H1 (cell line): ENCODE measurements around the gene GPR176. TPM values are rescaled to one million over a fixed set of nuclear protein-coding genes. Genes with fewer than 3 reads are reported as not detected.
A peak's percentile ranks its signal among the peaks of the same experiment; 100 is the strongest.

Source experiments
- CTCF ChIA-PET: fragments of 300-600 bp; sonication (Branson Sonifier 250); formaldehyde crosslinking; loops from one replicate; lab custom pipeline; 2021; ENCODE audit not compliant: partially characterized antibody; lab: Charles Lee
- POLR2A ChIA-PET: fragments of 300-600 bp; sonication (Branson Sonifier 250); formaldehyde crosslinking; loops from one replicate; lab custom pipeline; 2021; ENCODE audit warnings: inconsistent platforms; ENCODE audit not compliant: partially characterized antibody; lab: Charles Lee
- DNase-seq, 2 experiments: peaks; one replicate each; pipeline versions ENCODE4 v3.0.0 to v3.0.0-alpha.2; 2010 to 2022; ENCODE audit warnings: low spot score in 2 of 2, low read depth in 1 of 2, mixed read lengths in 1 of 2
- FAIRE-seq: peaks from 2 replicates; lab custom pipeline; 2011; peaks lifted over from hg19 to GRCh38; lab: Jason Lieb, UNC
- H2AFZ ChIP-seq: 2 replicates; pipeline ENCODE4 v1.8.1; 2012; ENCODE audit warnings: low read length, inconsistent platforms
- H2AK5ac ChIP-seq: 2 replicates; pipeline ENCODE4 v1.6.1; 2013; ENCODE audit warnings: low read depth, low read length
- H2BK120ac ChIP-seq: replicated peaks from 2 replicates; pipeline ENCODE3; 2013; ENCODE audit warnings: low read depth, low read length, inconsistent platforms
- H2BK12ac ChIP-seq: 2 replicates; pipeline ENCODE4 v1.6.1; 2013; ENCODE audit warnings: low read depth, low read length
- H2BK15ac ChIP-seq: 2 replicates; pipeline ENCODE4 v1.6.1; 2013; ENCODE audit warnings: low read length
- H2BK20ac ChIP-seq: 2 replicates; pipeline ENCODE4 v1.6.1; 2013; ENCODE audit warnings: low read length
- H2BK5ac ChIP-seq: 2 replicates; pipeline ENCODE4 v1.6.1; 2013; ENCODE audit warnings: low read depth, low read length
- H3K14ac ChIP-seq: 2 replicates; pipeline ENCODE4 v1.6.1; 2013; ENCODE audit warnings: inconsistent platforms; ENCODE audit not compliant: insufficient read length
- H3K18ac ChIP-seq: 2 replicates; pipeline ENCODE4 v1.6.1; 2013; ENCODE audit warnings: low read length; ENCODE audit errors: extremely low read depth
- H3K23ac ChIP-seq: 2 replicates; pipeline ENCODE4 v1.6.1; 2013; ENCODE audit warnings: inconsistent platforms; ENCODE audit not compliant: insufficient read length
- H3K23me2 ChIP-seq: 2 replicates; pipeline ENCODE4 v1.6.1; 2013; ENCODE audit warnings: low read depth, low read length
- H3K27ac ChIP-seq: 2 replicates; pipeline ENCODE4 v1.6.1; 2011; ENCODE audit warnings: low read depth, low read length, inconsistent platforms
- H3K27me3 ChIP-seq, 4 experiments: replicated peaks in 1 of 4; 1 replicate in 1 of 4; 2 replicates in 3 of 4; pipeline versions ENCODE4 v1.6.1 to v1.8.1; 2011 to 2013; ENCODE audit warnings: low read length in 3 of 4, mild to moderate bottlenecking in 3 of 4, inconsistent platforms in 2 of 4, mixed read lengths in 2 of 4, moderate library complexity in 1 of 4; ENCODE audit not compliant: control insufficient read depth in 3 of 4, insufficient read depth in 3 of 4; ENCODE audit errors: extremely low read depth in 1 of 4
- H3K36me3 ChIP-seq, 4 experiments: 2 replicates each; pipeline versions ENCODE4 v1.6.1 to v1.8.1; 2011 to 2013; ENCODE audit warnings: mild to moderate bottlenecking in 4 of 4, low read length in 3 of 4, moderate library complexity in 2 of 4, control low read depth in 1 of 4, inconsistent platforms in 1 of 4; ENCODE audit not compliant: insufficient read depth in 4 of 4, control insufficient read depth in 2 of 4
- H3K4ac ChIP-seq: replicated peaks from 2 replicates; pipeline ENCODE3; 2013; ENCODE audit warnings: low read length, low read depth, mixed read lengths, inconsistent platforms; ENCODE audit not compliant: insufficient read length
- H3K4me1 ChIP-seq, 4 experiments: replicated peaks in 1 of 4; 1 replicate in 1 of 4; 2 replicates in 3 of 4; pipeline versions ENCODE4 v1.6.1 to v1.8.1; 2011 to 2013; ENCODE audit warnings: low read length in 3 of 4, inconsistent platforms in 2 of 4, mixed read lengths in 1 of 4; ENCODE audit not compliant: insufficient read depth in 4 of 4, control insufficient read depth in 3 of 4
- H3K4me2 ChIP-seq, 2 experiments: 2 replicates each; pipeline versions ENCODE4 v1.6.1 to v1.8.1; 2011 to 2013; ENCODE audit warnings: low read depth in 2 of 2, low read length in 2 of 2, control low read depth in 1 of 2, inconsistent platforms in 1 of 2, mild to moderate bottlenecking in 1 of 2; ENCODE audit not compliant: insufficient read depth in 1 of 2
- H3K4me3 ChIP-seq, 4 experiments: fragments of 200-600, 300-600 bp in 1 of 4; sonication (generic), shearing (Covaris generic), sonication (Bioruptor Twin) in 1 of 4; 2 replicates each; pipeline versions ENCODE4 v1.5.1 to v1.8.1; 2011 to 2016; ENCODE audit warnings: low read length in 4 of 4, low read depth in 3 of 4, control low read depth in 2 of 4, inconsistent platforms in 2 of 4, mild to moderate bottlenecking in 2 of 4, mixed read lengths in 1 of 4, moderate library complexity in 1 of 4; ENCODE audit not compliant: insufficient read depth in 2 of 4; ENCODE audit errors: extremely low read depth in 1 of 4
- H3K56ac ChIP-seq: replicated peaks from 2 replicates; pipeline ENCODE3; 2013; ENCODE audit warnings: low read depth, mild to moderate bottlenecking, mixed read lengths, low read length, inconsistent platforms; ENCODE audit not compliant: insufficient read length
- H3K79me1 ChIP-seq: 2 replicates; pipeline ENCODE4 v1.6.1; 2013; ENCODE audit warnings: low read depth, low read length, control low read depth
- H3K79me2 ChIP-seq, 2 experiments: 2 replicates each; pipeline versions ENCODE4 v1.6.1 to v1.8.1; 2012 to 2013; ENCODE audit warnings: low read length in 2 of 2, mild to moderate bottlenecking in 2 of 2, inconsistent platforms in 1 of 2; ENCODE audit not compliant: insufficient read depth in 2 of 2, control insufficient read depth in 1 of 2
- H3K9ac ChIP-seq, 4 experiments: replicated peaks in 1 of 4; 1 replicate in 1 of 4; 2 replicates in 3 of 4; pipeline versions ENCODE4 v1.6.1 to v1.8.1; 2011 to 2013; ENCODE audit warnings: low read depth in 3 of 4, low read length in 3 of 4, control low read depth in 2 of 4, mild to moderate bottlenecking in 2 of 4, moderate library complexity in 2 of 4, inconsistent platforms in 1 of 4; ENCODE audit errors: extremely low read depth in 1 of 4
- H3K9me3 ChIP-seq, 2 experiments: 2 replicates each; pipeline versions ENCODE4 v1.6.1 to v1.8.1; 2012 to 2013; ENCODE audit warnings: mild to moderate bottlenecking in 2 of 2, moderate library complexity in 2 of 2, control low read depth in 1 of 2, inconsistent platforms in 1 of 2, low read depth in 1 of 2, low read length in 1 of 2, mixed read lengths in 1 of 2; ENCODE audit not compliant: insufficient read depth in 2 of 2
- H4K20me1 ChIP-seq, 2 experiments: replicated peaks in 1 of 2; 2 replicates each; pipeline versions ENCODE3 to v1.8.1; 2011 to 2013; ENCODE audit warnings: inconsistent platforms in 2 of 2, low read length in 2 of 2, mild to moderate bottlenecking in 1 of 2; ENCODE audit not compliant: insufficient read depth in 2 of 2, control insufficient read depth in 1 of 2
- H4K5ac ChIP-seq: 2 replicates; pipeline ENCODE4 v1.6.1; 2013; ENCODE audit warnings: low read length, low read depth, mixed read lengths, inconsistent platforms; ENCODE audit not compliant: insufficient read length
- H4K8ac ChIP-seq: 2 replicates; pipeline ENCODE4 v1.8.0; 2013; ENCODE audit warnings: mild to moderate bottlenecking, moderate library complexity, low read length, inconsistent platforms; ENCODE audit not compliant: insufficient read depth; ENCODE audit errors: extremely low read depth
- H4K91ac ChIP-seq: replicated peaks from 2 replicates; pipeline ENCODE3; 2013; ENCODE audit warnings: low read length, mixed read lengths, inconsistent platforms; ENCODE audit not compliant: insufficient read length
- ASH2L ChIP-seq: fragments of 200-600, 300-600 bp; sonication (generic); IDR thresholded peaks from one replicate; pipeline ENCODE4 v1.7.1; 2017; ENCODE audit warnings: low read length
- ATF3 ChIP-seq: IDR thresholded peaks from 2 replicates; pipeline ENCODE4 v1.6.1; 2011; ENCODE audit warnings: low read depth, mild to moderate bottlenecking, low read length; ENCODE audit not compliant: insufficient read depth
- CBX8 ChIP-seq: fragments of 300-800, 300-1000 bp; sonication (generic); IDR thresholded peaks from 2 replicates; pipeline ENCODE4 v1.7.1; 2016; ENCODE audit warnings: low read depth, low read length, borderline replicate concordance
- EP300 ChIP-seq, 2 experiments: IDR thresholded peaks; 1 replicate in 1 of 2; 2 replicates in 1 of 2; pipeline ENCODE4 v1.6.1; 2011 to 2012; ENCODE audit warnings: low read depth in 2 of 2, low read length in 2 of 2, mild to moderate bottlenecking in 2 of 2, borderline replicate concordance in 1 of 2, inconsistent platforms in 1 of 2, moderate library complexity in 1 of 2
- EZH2 ChIP-seq: fragments of 200-600 bp; sonication (generic); IDR thresholded peaks from 2 replicates; pipeline ENCODE4 v1.7.1; 2012; ENCODE audit warnings: low read depth, mild to moderate bottlenecking, moderate library complexity, low read length, inconsistent platforms; ENCODE audit not compliant: severe bottlenecking
- JUND ChIP-seq: IDR thresholded peaks from 2 replicates; pipeline ENCODE4 v1.6.1; 2011; ENCODE audit warnings: mild to moderate bottlenecking, improper control_type of control experiment, low read length
- KDM5A ChIP-seq: fragments of 200-600 bp; IDR thresholded peaks from 2 replicates; pipeline ENCODE4 v1.7.1; 2012; ENCODE audit warnings: mild to moderate bottlenecking, low read length, inconsistent platforms, mixed read lengths
- NANOG ChIP-seq: IDR thresholded peaks from 2 replicates; pipeline ENCODE4 v1.6.1; 2011; ENCODE audit warnings: low read length, low read depth, mild to moderate bottlenecking, inconsistent platforms; ENCODE audit not compliant: insufficient read depth, poor library complexity, severe bottlenecking
- POLR2AphosphoS5 ChIP-seq: IDR thresholded peaks from 2 replicates; pipeline ENCODE4 v1.6.1; 2011; ENCODE audit warnings: low read depth, low read length
- POU5F1 ChIP-seq: IDR thresholded peaks from 2 replicates; pipeline ENCODE4 v1.6.1; 2011; ENCODE audit warnings: low read depth, mild to moderate bottlenecking, low read length, moderate library complexity
- SIRT6 ChIP-seq: IDR thresholded peaks from one replicate; pipeline ENCODE4 v1.7.1; 2012; ENCODE audit warnings: low read length, inconsistent platforms
- SIX5 ChIP-seq: IDR thresholded peaks from 2 replicates; pipeline ENCODE4 v1.6.1; 2011; ENCODE audit warnings: mild to moderate bottlenecking, low read depth, low read length
- SUZ12 ChIP-seq: fragments of 200-600 bp; sonication (generic); IDR thresholded peaks from 2 replicates; pipeline ENCODE4 v1.6.1; 2012; ENCODE audit warnings: mild to moderate bottlenecking, inconsistent platforms, low read length, moderate library complexity, mixed read lengths
- WGBS, 2 experiments: shearing (Covaris generic) in 1 of 2; methylation state at CpG; one replicate each; pipeline versions ENCODE4 v1.1.6 to v1.1.7; 2013 to 2015; ENCODE audit warnings: low lambda C conversion rate in 2 of 2, mixed read lengths in 2 of 2, inconsistent platforms in 1 of 2, low coverage in 1 of 2, missing lambda C conversion rate in 1 of 2; ENCODE audit not compliant: insufficient replicate concordance in 2 of 2, insufficient coverage in 1 of 2, insufficient read length in 1 of 2; ENCODE audit errors: extremely low coverage in 1 of 2, missing lambda C conversion rate in 1 of 2; 5-methylcytosine and 5-hydroxymethylcytosine counted together
- polyA plus RNA-seq, 7 experiments: library from polyadenylated mRNA; depleted of rRNA in 3 of 7; stranded (reverse) in 5 of 7; unstranded in 2 of 7; fragments of >200 nt in 5 of 7; fragments of 200-250 nt in 2 of 7; gene quantifications; 1 replicate in 5 of 7; 2 replicates in 1 of 7; 4 replicates in 1 of 7; pipeline versions ENCODE4 v1.2.1 to v1.2.3, GENCODE V29; 2011 to 2013; ENCODE audit warnings: missing spikeins in 2 of 7, mixed read lengths in 2 of 7
- total RNA-seq: library from RNA; stranded (reverse); fragmentation: NEBNext Ultra II Directional; extraction: Animal tissue kit (Norgen Biotek cat#: 25700); gene quantifications from 2 replicates; pipeline ENCODE4 v1.2.1, GENCODE V29; 2021

GPR176 gene
- total and polyA plus RNA-seq, 2 of the 8 experiments (the other 6 are each of a cell fraction or from before 2014, with no cell fraction given), result 190 to 281 TPM

GRCh38 chr15:39898317-39898716 lies 21.7 kb downstream of the GPR176 start:
- Histone ChIP-seq H2BK12ac (no peak overlapping the region), H3K4me3 (no peak overlapping the region; a peak in 1 of 8 replicates), H3K27ac (peak overlapping the region; percentile 19; the same call in 1 of the 2 replicates), H3K36me3 (peaks cover 0 to 13% (median 6%) of the 10 kb centered on the region in 4 experiments; a peak in 3 of 8 replicates), H2BK20ac (no peak overlapping the region), H3K4ac (no peak overlapping the region), H3K4me1 (peaks cover 2 to 23% (median 16%) of the 10 kb centered on the region in 4 experiments), H3K18ac (no peak overlapping the region), H3K9me3 (peaks cover 0 to 6% of the 10 kb centered on the region in 2 experiments; a peak in 1 of 4 replicates), H3K79me1 (peaks cover 9% of the 10 kb centered on the region; the same call in 1 of the 2 replicates), H4K5ac (no peak overlapping the region), H3K27me3 (no peaks in the 10 kb centered on the region), H2BK5ac (no peak overlapping the region), H3K56ac (no peak overlapping the region), H4K91ac (no peak overlapping the region), H4K20me1 (no peaks in the 10 kb centered on the region), H2BK120ac (no peak overlapping the region), H2BK15ac (no peak overlapping the region), H3K14ac (no peak overlapping the region), H3K23ac (no peak overlapping the region), H2AFZ (no peak overlapping the region), H3K79me2 (peaks cover 7 to 81% of the 10 kb centered on the region in 2 experiments), H3K23me2 (no peaks in the 10 kb centered on the region), H4K8ac (no peak overlapping the region), H3K4me2 (peak overlapping the region in 1 of 2 experiments; percentile 27; a peak in 1 of 4 replicates), H3K9ac (peak overlapping the region in 1 of 4 experiments; percentile 17; a peak in 1 of 7 replicates), H2AK5ac (no peak overlapping the region)
- FAIRE-seq (no peak), DNase-seq (no peak)
- 78% methylated on average over 3 of the region's 3 CpGs; no CpG with 5 or more reads in 1 of the 2 experiments for WGBS, 2 experiments
- CTCF ChIA-PET, result interaction anchor here (0.8 to 1.6 kb wide), 5 partner anchors 9 to 318 kb away, joined by 3 to 10 read pairs (median 4); partner anchors contain the start of gene THBS1
- POLR2A ChIA-PET, result interaction anchor here (1.0 to 1.6 kb wide), 6 partner anchors 9 to 81 kb away, joined by 3 to 16 read pairs (median 3); partner anchors contain the start of genes EIF2AK4 and GPR176
- no peak for TF ChIP-seq POU5F1
- no peak for TF ChIP-seq EZH2
- TF ChIP-seq NANOG, result no peak
- no peak for TF ChIP-seq ASH2L
- no peak for TF ChIP-seq CBX8
- no peak for TF ChIP-seq SIX5
- no peak for TF ChIP-seq JUND
- TF ChIP-seq ATF3, result no peak
- TF ChIP-seq SIRT6, result no peak
- no peak for TF ChIP-seq KDM5A
- TF ChIP-seq EP300 (IDR thresholded peaks at IDR 0.05; ENCODE audit: borderline replicate concordance in 1 of 2, low read depth in 2 of 2, low read length in 2 of 2), result no peak
- TF ChIP-seq SUZ12, result no peak
- TF ChIP-seq POLR2AphosphoS5, result no peak
